HG03442 (cell line): ENCODE measurements around the gene NBPF20.
"Not testable (repeated sequence)": the region's sequence is repeated elsewhere in the genome, so short reads cannot be mapped to it uniquely, and the experiment has no call there.

ENCODE experiments used
- ATAC-seq: cut with Tn5 transposase; IDR thresholded peaks from one replicate; pipeline ENCODE4 v1.9.1; 2021; ENCODE audit warnings: mild to moderate bottlenecking, moderate library complexity; ENCODE audit not compliant: unreplicated experiment

The NBPF20 gene

DNA sequence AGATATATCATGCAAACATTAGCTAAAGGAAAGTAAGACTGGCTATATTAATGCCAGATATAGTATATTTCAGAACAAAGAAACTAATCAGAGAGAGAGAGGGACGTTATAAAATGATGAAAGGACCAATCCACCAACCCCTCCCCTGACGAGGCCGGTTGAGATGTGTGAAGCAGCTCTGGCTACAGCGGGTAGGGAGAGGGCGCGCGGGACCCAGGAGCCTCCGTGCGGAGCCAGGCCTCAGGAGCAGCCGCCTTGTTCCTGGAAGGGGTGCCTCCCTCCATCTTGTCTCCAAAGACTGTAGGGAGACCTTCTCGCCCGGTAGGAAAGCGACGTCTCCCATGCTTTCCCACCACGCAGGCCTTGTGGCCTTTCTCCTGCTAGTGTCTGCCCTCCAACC lies 5.4 kb upstream of the NBPF20 start:
- ATAC-seq, result not testable (repeated sequence)

DNA sequence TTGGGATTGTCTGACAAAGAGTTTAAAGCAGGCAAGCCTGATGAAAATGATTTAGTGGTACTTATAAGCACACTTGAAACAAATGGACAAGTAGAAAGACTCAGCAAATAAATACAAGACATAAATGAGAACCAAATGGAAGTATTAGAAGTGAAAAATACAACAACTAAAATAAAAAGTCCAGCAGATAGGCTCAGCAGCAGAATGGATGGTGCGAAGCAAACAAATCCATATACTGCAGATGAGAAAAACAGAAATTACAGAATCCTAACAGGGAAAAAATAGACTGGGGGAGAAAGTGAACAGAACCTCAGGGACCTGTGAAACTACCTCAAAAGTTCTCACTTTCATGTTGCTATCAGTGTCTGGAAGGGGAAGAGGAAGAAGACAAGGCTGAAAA lies 3.9 kb upstream of the NBPF20 start:
- ATAC-seq, result not testable (repeated sequence)

DNA sequence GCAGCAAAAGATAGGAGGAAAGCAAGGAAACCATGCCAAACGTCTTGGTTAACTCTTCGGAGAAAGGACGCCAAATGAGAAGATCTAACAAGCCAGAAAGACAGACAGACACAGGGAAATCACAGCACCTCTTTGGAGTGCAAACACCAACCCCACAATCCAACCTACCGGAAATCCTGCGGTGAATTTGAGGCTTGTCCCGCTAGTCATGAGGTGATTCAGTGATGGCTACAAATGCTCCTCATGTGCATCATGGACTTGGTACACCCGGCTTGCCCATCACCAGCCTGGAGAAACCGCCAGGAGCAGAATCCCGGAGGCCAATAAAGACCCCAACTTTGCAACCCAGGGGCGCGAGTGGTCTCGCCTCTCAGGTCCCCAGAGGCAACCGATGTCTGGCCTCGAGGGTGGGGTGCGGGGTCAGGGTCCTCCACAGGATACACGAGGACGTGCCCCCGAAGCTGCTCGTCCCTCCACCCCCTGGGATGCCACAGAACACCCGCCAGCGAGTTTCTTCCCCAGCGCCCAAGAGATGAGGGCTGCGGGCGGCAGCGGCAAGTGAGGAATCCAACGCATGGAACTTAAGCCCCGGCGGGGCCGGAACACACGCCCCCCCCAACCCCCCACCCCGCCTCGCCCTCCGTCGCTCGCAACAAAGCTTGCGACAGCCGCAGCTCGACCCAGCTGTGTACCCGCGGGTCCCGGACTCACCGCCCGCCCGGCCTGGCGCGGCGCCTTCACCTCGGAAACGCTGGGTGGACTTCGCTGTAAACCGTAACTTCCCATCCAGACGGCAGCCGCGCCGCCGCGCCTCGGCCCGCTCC lies 579 bp downstream of the NBPF20 start:
- ATAC-seq, result peak; percentile 47

DNA sequence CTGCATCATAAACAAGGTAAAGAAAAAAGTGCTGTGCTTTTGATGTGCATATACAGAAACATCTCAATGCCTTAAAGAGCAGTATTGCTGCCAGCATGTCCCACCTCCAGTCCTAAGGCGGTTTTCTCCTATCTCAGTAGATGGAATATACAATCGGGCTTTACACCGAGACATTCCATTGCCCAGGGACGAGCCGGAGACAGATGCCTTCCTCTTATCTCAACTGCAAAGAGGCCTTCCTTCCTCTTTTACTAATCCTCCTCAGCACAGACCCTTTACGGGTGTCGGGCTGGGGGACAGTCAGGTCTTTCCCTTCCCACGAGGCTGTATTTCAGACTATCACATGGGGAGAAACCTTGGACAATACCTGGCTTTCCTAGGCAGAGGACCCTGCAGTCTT lies 10.3 kb downstream of the NBPF20 start:
- ATAC-seq, result not testable (repeated sequence)

DNA sequence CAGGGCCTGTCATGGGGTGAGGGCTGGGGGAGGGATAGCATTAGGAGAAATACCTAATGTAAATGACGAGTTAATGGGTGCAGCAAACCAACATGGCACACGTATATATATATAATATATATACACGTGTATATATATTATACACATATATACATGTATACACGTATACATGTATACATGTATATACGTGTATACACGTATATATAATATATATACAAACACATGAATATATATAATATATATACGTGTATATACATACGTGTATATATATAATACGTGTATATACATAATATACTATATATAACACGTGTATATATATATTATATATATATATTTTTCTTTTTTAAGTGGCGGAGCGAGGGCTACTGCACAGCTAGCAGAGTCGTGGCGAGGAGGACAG lies 18.1 kb downstream of the NBPF20 start:
- not testable (repeated sequence) for ATAC-seq

DNA sequence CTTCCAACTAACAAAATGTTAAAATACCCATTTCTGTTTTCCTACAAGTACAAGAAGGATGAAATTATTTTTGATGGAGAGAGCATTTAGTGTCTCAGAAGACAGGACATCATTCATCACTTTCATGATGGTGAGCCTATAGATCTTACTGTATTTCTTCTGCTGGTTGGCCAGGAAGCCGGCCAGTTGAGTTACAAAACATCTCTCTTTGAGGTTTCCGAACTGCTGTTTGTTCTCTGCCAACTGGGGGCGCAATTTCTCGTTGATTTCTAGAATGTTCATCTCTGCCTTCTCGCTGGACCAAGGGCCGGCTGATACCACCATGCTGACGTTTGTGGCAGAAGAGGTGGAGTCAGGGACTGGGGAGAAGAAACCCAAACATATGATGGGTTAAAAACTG lies 20.5 kb downstream of the NBPF20 start:
- ATAC-seq, result not testable (repeated sequence)

DNA sequence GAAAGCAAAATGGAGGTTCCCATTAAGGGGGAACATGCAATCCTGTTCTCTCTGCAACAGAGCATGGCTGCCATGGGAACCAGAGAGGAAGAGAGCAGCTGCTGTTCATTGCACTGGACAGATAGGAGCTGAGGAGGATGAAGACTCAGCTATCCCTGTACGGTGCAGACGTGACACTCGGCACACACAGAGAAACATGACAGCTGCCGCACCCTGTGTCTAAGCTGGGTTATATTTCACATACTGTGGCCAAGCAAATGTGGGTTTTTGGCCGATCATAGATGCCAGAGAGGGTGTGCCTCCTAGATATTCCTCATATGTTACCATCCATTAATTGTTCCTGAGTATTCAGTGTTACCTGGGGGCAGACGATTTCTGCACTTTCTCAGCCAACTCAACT lies 24.7 kb downstream of the NBPF20 start:
- ATAC-seq, result not testable (repeated sequence)
